Mesendoderm (in vitro differentiated cells): ENCODE results near the gene ZFHX3.

Experiments
- DNase-seq: peaks from one replicate; pipeline ENCODE4 v3.0.0; 2013
- H2AK5ac ChIP-seq: 2 replicates; pipeline ENCODE4 v1.6.1; 2013; ENCODE audit warnings: low read length, inconsistent platforms
- H2BK120ac ChIP-seq: 2 replicates; pipeline ENCODE4 v1.6.1; 2013; ENCODE audit warnings: low read depth, mild to moderate bottlenecking, low read length, moderate library complexity, mixed read lengths
- H2BK15ac ChIP-seq: replicated peaks from 2 replicates; pipeline ENCODE4 v1.6.1; 2013; ENCODE audit warnings: low read depth, mild to moderate bottlenecking, moderate library complexity
- H2BK5ac ChIP-seq: 2 replicates; pipeline ENCODE4 v1.6.1; 2013; ENCODE audit warnings: low read length, inconsistent platforms
- H3K18ac ChIP-seq: 2 replicates; pipeline ENCODE4 v1.6.1; 2013; ENCODE audit warnings: mild to moderate bottlenecking, low read length, mixed read lengths
- H3K23ac ChIP-seq: one replicate; pipeline ENCODE4 v1.6.1; 2013; ENCODE audit warnings: low read length
- H3K27ac ChIP-seq: 2 replicates; pipeline ENCODE4 v1.5.1; 2013; ENCODE audit warnings: low read depth, mild to moderate bottlenecking, inconsistent platforms, low read length, moderate library complexity
- H3K27me3 ChIP-seq: 2 replicates; pipeline ENCODE4 v1.6.1; 2013; ENCODE audit warnings: low read length, control low read depth, mild to moderate bottlenecking, inconsistent platforms; ENCODE audit not compliant: insufficient read depth, poor library complexity
- H3K36me3 ChIP-seq: 2 replicates; pipeline ENCODE4 v1.6.1; 2013; ENCODE audit warnings: low read length, inconsistent platforms; ENCODE audit not compliant: control insufficient read depth, insufficient read depth
- H3K4ac ChIP-seq: one replicate; pipeline ENCODE4 v1.6.1; 2013; ENCODE audit warnings: low read depth, mild to moderate bottlenecking, low read length, moderate library complexity
- H3K4me1 ChIP-seq: 2 replicates; pipeline ENCODE4 v1.6.1; 2013; ENCODE audit warnings: low read depth, low read length, inconsistent platforms; ENCODE audit not compliant: control insufficient read depth
- H3K4me2 ChIP-seq: 2 replicates; pipeline ENCODE4 v1.6.1; 2013; ENCODE audit warnings: low read length
- H3K4me3 ChIP-seq: 2 replicates; pipeline ENCODE4 v1.5.1; 2013; ENCODE audit warnings: mild to moderate bottlenecking, low read length
- H3K56ac ChIP-seq: one replicate; pipeline ENCODE4 v1.6.1; 2013; ENCODE audit warnings: low read length
- H3K79me1 ChIP-seq: 2 replicates; pipeline ENCODE4 v1.6.1; 2013; ENCODE audit warnings: low read length, inconsistent platforms
- H3K79me2 ChIP-seq: 2 replicates; pipeline ENCODE4 v1.6.1; 2013; ENCODE audit warnings: mild to moderate bottlenecking, low read length; ENCODE audit not compliant: control insufficient read depth, insufficient read depth
- H3K9ac ChIP-seq: 2 replicates; pipeline ENCODE4 v1.6.1; 2013; ENCODE audit warnings: low read length, inconsistent platforms
- H4K5ac ChIP-seq: one replicate; pipeline ENCODE4 v1.6.1; 2013; ENCODE audit warnings: low read length
- H4K8ac ChIP-seq: one replicate; pipeline ENCODE4 v1.6.1; 2013; ENCODE audit warnings: low read depth, mild to moderate bottlenecking, control low read depth, low read length, moderate library complexity
- whole genome bisulfite sequencing: extraction: QIAGEN DNeasy Blood & Tissue Kit; methylation state at CpG from one replicate; pipeline ENCODE4 v1.1.7; 2013; ENCODE audit warnings: low lambda C conversion rate, missing lambda C conversion rate; ENCODE audit not compliant: insufficient coverage; ENCODE audit errors: extremely low coverage; 5-methylcytosine and 5-hydroxymethylcytosine counted together

Gene ZFHX3

GRCh38 chr16:72838951-72839350 lies 209.0 kb downstream of the ZFHX3 start:
- Histone ChIP-seq H3K4ac (no peak overlapping the region), H3K18ac (no peak overlapping the region), H2BK5ac (no peak overlapping the region), H3K79me2 (no peaks in the 10 kb centered on the region), H3K4me2 (no peak overlapping the region), H2BK120ac (no peak overlapping the region), H3K27me3 (no peaks in the 10 kb centered on the region), H3K27ac (no peak overlapping the region), H4K5ac (no peak overlapping the region), H2BK15ac (no peak overlapping the region), H3K56ac (no peak overlapping the region), H3K4me3 (no peak overlapping the region), H3K23ac (no peak overlapping the region), H3K79me1 (no peaks in the 10 kb centered on the region), H3K36me3 (no peaks in the 10 kb centered on the region), H2AK5ac (no peak overlapping the region), H3K4me1 (no peaks in the 10 kb centered on the region), H3K9ac (no peak overlapping the region), H4K8ac (no peak overlapping the region)
- no peak for DNase-seq
- WGBS: no CpG with 5 or more reads among the region's 13 CpGs

GRCh38 chr16:72838586-72838910 lies 209.4 kb downstream of the ZFHX3 start:
- no peaks in the 10 kb centered on the region for H3K79me2 ChIP-seq
- no peak overlapping the region for H3K9ac ChIP-seq
- no CpG with 5 or more reads among the region's 11 CpGs for WGBS

GRCh38 chr16:72837846-72838585 lies 209.9 kb downstream of the ZFHX3 start:
- Histone ChIP-seq H3K23ac (no peak overlapping the region), H3K56ac (no peak overlapping the region), H3K79me2 (no peaks in the 10 kb centered on the region), H3K4me1 (no peaks in the 10 kb centered on the region), H3K36me3 (no peaks in the 10 kb centered on the region), H3K27ac (no peak overlapping the region), H3K27me3 (no peaks in the 10 kb centered on the region), H3K79me1 (no peaks in the 10 kb centered on the region), H2BK5ac (no peak overlapping the region), H2BK120ac (no peak overlapping the region), H3K18ac (no peak overlapping the region), H2AK5ac (no peak overlapping the region), H3K4ac (no peak overlapping the region), H3K4me2 (no peak overlapping the region), H2BK15ac (no peak overlapping the region), H3K9ac (no peak overlapping the region), H4K8ac (no peak overlapping the region), H3K4me3 (no peak overlapping the region), H4K5ac (no peak overlapping the region)
- no CpG with 5 or more reads among the region's 9 CpGs for WGBS
- peak; percentile 61 for DNase-seq

More at GRCh38 chr16:72838586-72838910, 209.4 kb downstream of the ZFHX3 start:
- no peaks in the 10 kb centered on the region for H3K36me3 ChIP-seq
- no peak overlapping the region for H2AK5ac ChIP-seq
- H3K18ac ChIP-seq: no peak overlapping the region
- H3K27ac ChIP-seq: no peak overlapping the region
- no peak overlapping the region for H4K5ac ChIP-seq
- H4K8ac ChIP-seq: no peak overlapping the region
- H3K4me1 ChIP-seq: no peaks in the 10 kb centered on the region
- no peak overlapping the region for H3K4me3 ChIP-seq
- H2BK5ac ChIP-seq: no peak overlapping the region
- H2BK120ac ChIP-seq: no peak overlapping the region
- H3K56ac ChIP-seq: no peak overlapping the region
- H2BK15ac ChIP-seq: no peak overlapping the region
- no peak overlapping the region for H3K4me2 ChIP-seq
- H3K4ac ChIP-seq: no peak overlapping the region
- no peaks in the 10 kb centered on the region for H3K79me1 ChIP-seq
- no peaks in the 10 kb centered on the region for H3K27me3 ChIP-seq
- DNase-seq: no peak
- H3K23ac ChIP-seq: no peak overlapping the region

- Histone ChIP-seq H3K9ac (no peak overlapping the region), H2BK5ac (no peak overlapping the region), H4K5ac (no peak overlapping the region), H4K8ac (no peak overlapping the region), H3K23ac (no peak overlapping the region), H3K79me1 (no peaks in the 10 kb centered on the region), H3K27me3 (no peaks in the 10 kb centered on the region), H2BK120ac (no peak overlapping the region), H3K4me3 (no peak overlapping the region), H3K79me2 (no peaks in the 10 kb centered on the region), H3K56ac (no peak overlapping the region), H3K18ac (no peak overlapping the region), H2BK15ac (no peak overlapping the region), H3K36me3 (no peaks in the 10 kb centered on the region), H2AK5ac (no peak overlapping the region), H3K4ac (no peak overlapping the region), H3K4me1 (no peaks in the 10 kb centered on the region), H3K4me2 (no peak overlapping the region), H3K27ac (no peak overlapping the region)
- no CpG with 5 or more reads among the region's 8 CpGs for WGBS
- peak; percentile 73 for DNase-seq
Measured at GRCh38 chr16:72836985-72837384, 210.9 kb downstream of the ZFHX3 start.

- H2BK120ac ChIP-seq: no peak overlapping the region
- H3K27me3 ChIP-seq: no peaks in the 10 kb centered on the region
- no CpG with 5 or more reads among the region's 7 CpGs for WGBS
- H3K4ac ChIP-seq: no peak overlapping the region
- H4K8ac ChIP-seq: no peak overlapping the region
- H2BK15ac ChIP-seq: no peak overlapping the region
- H2AK5ac ChIP-seq: no peak overlapping the region
- H3K79me1 ChIP-seq: no peaks in the 10 kb centered on the region
- no peak overlapping the region for H3K9ac ChIP-seq
- H3K56ac ChIP-seq: no peak overlapping the region
- H3K4me1 ChIP-seq: no peaks in the 10 kb centered on the region
- no peak overlapping the region for H2BK5ac ChIP-seq
- no peak overlapping the region for H3K18ac ChIP-seq
- no peak overlapping the region for H3K4me2 ChIP-seq
- no peak overlapping the region for H3K27ac ChIP-seq
- no peak overlapping the region for H4K5ac ChIP-seq
- no peaks in the 10 kb centered on the region for H3K79me2 ChIP-seq
- H3K36me3 ChIP-seq: no peaks in the 10 kb centered on the region
- no peak overlapping the region for H3K23ac ChIP-seq
- no peak overlapping the region for H3K4me3 ChIP-seq
- DNase-seq: no peak
Measured at GRCh38 chr16:72836181-72836580, 211.7 kb downstream of the ZFHX3 start.

- Histone ChIP-seq H3K36me3 (no peaks in the 10 kb centered on the region), H3K4me3 (no peak overlapping the region), H2BK120ac (no peak overlapping the region), H3K79me1 (no peaks in the 10 kb centered on the region), H3K27ac (no peak overlapping the region), H3K18ac (no peak overlapping the region), H2BK5ac (no peak overlapping the region), H3K4me2 (no peak overlapping the region), H3K27me3 (no peaks in the 10 kb centered on the region), H3K56ac (no peak overlapping the region), H2AK5ac (no peak overlapping the region), H3K79me2 (no peaks in the 10 kb centered on the region), H3K9ac (no peak overlapping the region), H2BK15ac (no peak overlapping the region), H3K4me1 (no peaks in the 10 kb centered on the region), H3K4ac (no peak overlapping the region), H4K8ac (no peak overlapping the region), H4K5ac (no peak overlapping the region), H3K23ac (no peak overlapping the region)
- DNase-seq: no peak
- WGBS: no CpG with 5 or more reads among the region's 7 CpGs
Measured at GRCh38 chr16:72835086-72835485, 212.8 kb downstream of the ZFHX3 start.
